BJ (cell line): Measurements from ENCODE around the gene NISCH. TPM values are rescaled to one million over a fixed set of nuclear protein-coding genes. Genes with fewer than 3 reads are reported as not detected.

Experiments used
- CTCF ChIA-PET: fragments of 350-600 bp; formaldehyde crosslinking; extraction: SDS; loops from one replicate; lab custom pipeline; 2021; ENCODE audit warnings: antibody characterized with exemption, inconsistent platforms; lab: Yijun Ruan, JAX
- POLR2A ChIA-PET: fragments of 300-600 bp; sonication (Branson Sonifier 250); formaldehyde crosslinking; extraction: SDS; loops from one replicate; lab custom pipeline; 2021; ENCODE audit warnings: antibody characterized with exemption; lab: Charles Lee
- DNase-seq: peaks from one replicate; pipeline ENCODE4 v3.0.0-alpha.2; 2011; ENCODE audit warnings: low read depth
- H3K27me3 ChIP-seq: 2 replicates; pipeline ENCODE4 v1.6.0; 2011; ENCODE audit warnings: low read length; ENCODE audit not compliant: control insufficient read depth, insufficient read depth
- H3K36me3 ChIP-seq: 2 replicates; pipeline ENCODE4 v1.5.1; 2011; ENCODE audit warnings: low read length; ENCODE audit not compliant: control insufficient read depth, insufficient read depth
- H3K4me3 ChIP-seq: 2 replicates; pipeline ENCODE4 v1.5.1; 2011; ENCODE audit warnings: low read depth, mild to moderate bottlenecking, control low read depth, low read length
- polyA plus RNA-seq: library from polyadenylated mRNA; depleted of rRNA; stranded (reverse); fragments of >200 nt; gene quantifications from 2 replicates; pipeline ENCODE4 v1.2.3, GENCODE V29; 2011
- TF ChIP-seq, protein P1 (sequence below): IDR thresholded peaks from 2 replicates; pipeline ENCODE4 v1.5.1; 2011; ENCODE audit warnings: low read depth, mild to moderate bottlenecking, control low read depth, inconsistent platforms, low read length, moderate library complexity; ENCODE audit not compliant: insufficient read depth

The NISCH gene
- polyA plus RNA-seq, 1 experiment: 95.3 TPM

DNA sequence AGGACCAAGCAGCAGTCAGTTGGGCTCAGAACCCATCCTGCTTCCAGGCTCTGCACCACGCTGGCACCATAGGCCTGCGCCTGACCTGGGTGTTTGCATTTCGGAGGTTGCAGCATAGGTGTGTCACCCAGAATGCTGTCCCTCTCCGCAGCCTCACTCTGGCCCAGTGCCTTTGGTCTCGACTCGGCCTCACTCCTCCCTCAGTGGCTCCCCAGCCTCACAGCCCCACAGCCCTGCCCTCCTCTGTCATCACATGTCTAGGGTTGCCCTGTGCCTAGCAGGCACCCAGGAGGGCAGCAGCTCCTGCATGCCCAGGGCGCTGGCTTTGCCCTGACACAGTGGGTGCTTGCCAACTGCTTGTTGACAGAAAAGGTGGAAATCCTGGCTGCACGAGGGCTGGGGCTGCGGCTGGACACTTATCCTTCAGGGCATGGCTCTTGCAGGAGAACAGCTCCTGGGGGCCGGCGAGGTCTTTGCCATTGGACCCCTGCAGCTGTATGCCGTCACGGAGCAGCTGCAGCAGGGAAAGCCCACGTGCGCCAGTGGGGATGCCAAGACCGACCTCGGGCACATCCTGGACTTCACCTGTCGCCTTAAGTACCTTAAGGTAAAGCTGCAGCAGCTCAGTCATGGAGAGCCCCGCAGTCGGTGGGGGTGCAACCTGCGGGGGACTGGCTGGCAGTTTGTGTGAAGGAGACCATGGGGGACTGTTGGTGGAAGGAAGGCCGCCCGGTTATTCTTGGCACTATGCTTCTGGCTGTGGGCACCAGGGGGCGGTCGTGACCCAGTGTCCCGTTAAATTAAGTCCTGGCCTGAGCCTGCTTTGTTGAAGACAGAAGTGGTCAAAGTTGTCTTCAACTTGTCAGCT lies 16.2 kb downstream of the NISCH start:
- TF ChIP-seq, protein P1, sequence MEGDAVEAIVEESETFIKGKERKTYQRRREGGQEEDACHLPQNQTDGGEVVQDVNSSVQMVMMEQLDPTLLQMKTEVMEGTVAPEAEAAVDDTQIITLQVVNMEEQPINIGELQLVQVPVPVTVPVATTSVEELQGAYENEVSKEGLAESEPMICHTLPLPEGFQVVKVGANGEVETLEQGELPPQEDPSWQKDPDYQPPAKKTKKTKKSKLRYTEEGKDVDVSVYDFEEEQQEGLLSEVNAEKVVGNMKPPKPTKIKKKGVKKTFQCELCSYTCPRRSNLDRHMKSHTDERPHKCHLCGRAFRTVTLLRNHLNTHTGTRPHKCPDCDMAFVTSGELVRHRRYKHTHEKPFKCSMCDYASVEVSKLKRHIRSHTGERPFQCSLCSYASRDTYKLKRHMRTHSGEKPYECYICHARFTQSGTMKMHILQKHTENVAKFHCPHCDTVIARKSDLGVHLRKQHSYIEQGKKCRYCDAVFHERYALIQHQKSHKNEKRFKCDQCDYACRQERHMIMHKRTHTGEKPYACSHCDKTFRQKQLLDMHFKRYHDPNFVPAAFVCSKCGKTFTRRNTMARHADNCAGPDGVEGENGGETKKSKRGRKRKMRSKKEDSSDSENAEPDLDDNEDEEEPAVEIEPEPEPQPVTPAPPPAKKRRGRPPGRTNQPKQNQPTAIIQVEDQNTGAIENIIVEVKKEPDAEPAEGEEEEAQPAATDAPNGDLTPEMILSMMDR: peak; percentile 69
- no peaks in the 10 kb centered on the region for H3K27me3 ChIP-seq
- no peak overlapping the region for H3K4me3 ChIP-seq
- ChIA-PET CTCF (interaction anchor here (0.8 to 2.2 kb wide), 9 partner anchors 8 to 228 kb away, joined by 3 to 11 read pairs (median 3); partner anchors contain the start of gene TNNC1), POLR2A (interaction anchor here (0.5 kb wide), 1 partner anchor 186 kb away, joined by 7 read pairs; no protein-coding TSS in a partner anchor)
- no peak for DNase-seq
- peaks cover 42% of the 10 kb centered on the region for H3K36me3 ChIP-seq

DNA sequence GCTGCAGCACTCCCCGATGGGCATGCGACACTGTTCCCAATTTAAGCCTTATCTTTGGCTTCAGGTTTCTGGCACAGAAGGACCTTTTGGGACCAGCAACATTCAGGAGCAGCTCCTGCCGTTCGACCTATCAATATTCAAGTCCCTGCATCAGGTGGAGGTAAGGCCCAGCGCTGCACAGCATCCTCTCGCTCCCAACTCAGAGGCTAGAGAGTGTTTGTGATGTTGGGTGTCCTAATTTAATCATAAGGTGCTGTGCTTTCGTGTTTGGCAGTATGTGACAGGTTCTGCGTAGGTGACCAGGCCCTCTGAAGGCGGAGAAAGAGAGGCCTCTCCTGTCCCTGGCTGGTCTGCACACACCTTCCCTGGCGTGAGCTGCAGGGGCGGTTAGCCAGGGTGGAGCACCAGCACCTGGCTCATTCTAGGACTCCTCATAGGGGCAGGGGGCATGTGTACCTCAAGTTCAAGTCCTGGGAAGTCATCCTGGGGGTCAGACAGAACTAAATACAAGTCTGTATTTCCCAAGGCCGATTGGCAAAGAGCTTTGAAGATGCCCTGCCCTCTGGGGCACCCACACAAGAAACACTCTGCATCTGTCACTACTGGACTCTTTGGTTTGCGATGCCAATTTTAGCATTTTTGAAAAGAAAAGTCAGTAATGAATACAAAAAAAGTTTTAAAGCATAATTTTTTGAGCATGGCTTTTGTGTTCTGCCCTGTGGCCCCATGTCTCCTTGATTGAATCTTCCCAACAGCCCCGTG lies 17.0 kb downstream of the NISCH start:
- Histone ChIP-seq H3K4me3 (no peak overlapping the region), H3K36me3 (peaks cover 45% of the 10 kb centered on the region), H3K27me3 (no peaks in the 10 kb centered on the region)
- ChIA-PET POLR2A (no interaction called here), CTCF (interaction anchor here (0.8 to 2.2 kb wide), 9 partner anchors 8 to 227 kb away, joined by 3 to 11 read pairs (median 3); partner anchors contain the start of gene TNNC1)
- no peak for DNase-seq
- TF ChIP-seq, protein P1: no peak

- ChIA-PET POLR2A (no interaction called here), CTCF (interaction anchor here (0.6 to 2.2 kb wide), 3 partner anchors 10 to 150 kb away, joined by 3 to 11 read pairs (median 3); no protein-coding TSS in a partner anchor)
- Histone ChIP-seq H3K4me3 (no peak overlapping the region), H3K27me3 (no peaks in the 10 kb centered on the region), H3K36me3 (peaks cover 51% of the 10 kb centered on the region)
- TF ChIP-seq, protein P1: no peak
- no peak for DNase-seq
Observed at GRCh38 chr3:52473026-52473425, 17.6 kb downstream of the NISCH start.

- no peak for DNase-seq
- CTCF ChIA-PET: no interaction called here
- Histone ChIP-seq H3K36me3 (peaks cover 72% of the 10 kb centered on the region), H3K4me3 (no peak overlapping the region), H3K27me3 (no peaks in the 10 kb centered on the region)
- POLR2A ChIA-PET: no interaction called here
- TF ChIP-seq, protein P1: no peak
Observed at GRCh38 chr3:52477076-52477795, 21.8 kb downstream of the NISCH start.
